HG03066 (cell line): ENCODE measurements around the gene SHLD2.
"Not testable (repeated sequence)": the region's sequence is repeated elsewhere in the genome, so short reads cannot be mapped to it uniquely, and the experiment has no call there.

Experiments
- ATAC-seq: cut with Tn5 transposase; IDR thresholded peaks from one replicate; pipeline ENCODE4 v1.9.1; 2021; ENCODE audit warnings: low read depth; ENCODE audit not compliant: unreplicated experiment

Gene SHLD2

GRCh38 chr10:87083576-87084290 lies 11.3 kb upstream of the SHLD2 start:
- peak; percentile 28 for ATAC-seq

- ATAC-seq = peak; percentile 73
Observed at GRCh38 chr10:87084291-87084782, 10.7 kb upstream of the SHLD2 start.

DNA sequence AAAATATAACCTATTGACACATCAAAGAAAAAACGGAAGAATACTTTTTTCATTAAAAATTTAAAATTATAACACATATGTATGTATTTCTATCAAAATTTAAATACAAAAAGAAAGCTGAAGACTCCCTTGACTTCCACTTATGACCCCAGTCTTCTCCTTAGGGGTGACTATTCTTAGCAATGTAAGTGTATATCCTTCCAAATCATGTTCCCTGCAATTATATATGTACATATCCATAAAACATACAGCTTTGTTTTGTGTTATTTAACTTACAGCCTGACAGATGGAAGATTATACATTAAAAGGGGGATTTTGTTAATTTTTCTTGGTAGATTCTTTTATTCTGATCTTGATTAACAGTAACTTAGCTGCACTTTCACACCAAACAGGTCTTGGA lies 9.5 kb upstream of the SHLD2 start:
- ATAC-seq = no peak

- ATAC-seq = no peak
Observed at GRCh38 chr10:87089746-87090145, 5.3 kb upstream of the SHLD2 start.

- no peak for ATAC-seq
Observed at GRCh38 chr10:87090779-87091178, 4.2 kb upstream of the SHLD2 start.

GRCh38 chr10:87092376-87092860 lies 2.6 kb upstream of the SHLD2 start:
- ATAC-seq = no peak

- ATAC-seq = no peak
Observed at GRCh38 chr10:87092861-87093631, 2.0 kb upstream of the SHLD2 start.

GRCh38 chr10:87093632-87094372 lies 1.2 kb upstream of the SHLD2 start:
- peak; percentile 22 for ATAC-seq

DNA sequence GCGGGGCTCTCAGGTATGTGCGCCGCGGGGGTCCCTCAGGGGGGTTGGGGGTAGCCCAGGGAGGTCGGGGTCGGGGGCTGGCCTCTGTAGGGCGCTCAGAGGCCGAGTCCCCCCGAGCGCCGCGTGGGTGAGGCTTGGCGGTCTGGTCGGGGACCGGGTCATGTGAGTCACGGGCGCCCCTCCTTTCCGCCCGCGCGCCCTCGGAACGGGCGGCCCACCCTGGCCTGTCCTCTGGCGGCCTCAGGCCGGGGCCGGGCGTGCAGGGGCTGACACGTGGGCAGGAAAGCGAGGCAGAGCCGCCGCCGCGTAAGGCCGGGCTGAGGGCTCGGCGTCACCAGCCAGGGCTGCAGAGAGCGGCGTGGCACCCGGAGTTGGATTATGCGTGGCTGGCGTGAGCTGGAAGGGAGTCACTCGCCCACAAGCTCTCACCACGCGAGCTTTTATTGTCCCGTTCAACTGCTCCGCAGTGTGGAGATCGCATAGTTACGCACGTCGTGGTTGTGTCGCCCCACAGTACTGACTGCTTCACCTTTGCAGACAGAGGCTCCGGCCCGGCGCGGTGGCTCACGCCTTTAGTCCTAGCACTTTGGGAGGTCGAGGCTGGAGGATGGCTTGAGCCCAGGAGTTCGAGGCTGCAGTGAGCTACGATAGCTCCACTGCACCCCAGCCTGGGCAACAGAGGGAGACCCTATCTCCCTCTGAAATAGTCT lies 385 bp downstream of the SHLD2 start:
- peak; percentile 50 for ATAC-seq

GRCh38 chr10:87101996-87102395 lies 7.0 kb downstream of the SHLD2 start:
- no peak for ATAC-seq

DNA sequence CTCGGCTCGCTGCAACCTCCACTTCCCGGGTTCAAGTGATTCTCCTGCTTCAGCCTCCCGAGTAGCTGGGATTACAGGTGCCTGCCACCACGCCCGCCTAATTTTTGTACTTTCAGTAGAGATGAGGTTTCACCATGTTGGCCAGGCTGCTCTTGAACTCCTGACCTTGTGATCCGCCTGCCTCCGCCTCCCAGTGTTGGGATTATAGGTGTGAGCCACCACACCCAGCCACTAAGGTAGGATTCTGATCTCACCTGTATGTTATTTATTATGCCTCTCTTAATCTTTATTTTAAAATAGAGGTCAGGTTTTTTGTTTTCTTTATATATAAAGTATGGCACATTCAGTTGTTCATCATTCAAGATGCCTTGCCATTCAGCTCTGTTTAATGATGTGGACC lies 9.7 kb downstream of the SHLD2 start:
- ATAC-seq = not testable (repeated sequence)

DNA sequence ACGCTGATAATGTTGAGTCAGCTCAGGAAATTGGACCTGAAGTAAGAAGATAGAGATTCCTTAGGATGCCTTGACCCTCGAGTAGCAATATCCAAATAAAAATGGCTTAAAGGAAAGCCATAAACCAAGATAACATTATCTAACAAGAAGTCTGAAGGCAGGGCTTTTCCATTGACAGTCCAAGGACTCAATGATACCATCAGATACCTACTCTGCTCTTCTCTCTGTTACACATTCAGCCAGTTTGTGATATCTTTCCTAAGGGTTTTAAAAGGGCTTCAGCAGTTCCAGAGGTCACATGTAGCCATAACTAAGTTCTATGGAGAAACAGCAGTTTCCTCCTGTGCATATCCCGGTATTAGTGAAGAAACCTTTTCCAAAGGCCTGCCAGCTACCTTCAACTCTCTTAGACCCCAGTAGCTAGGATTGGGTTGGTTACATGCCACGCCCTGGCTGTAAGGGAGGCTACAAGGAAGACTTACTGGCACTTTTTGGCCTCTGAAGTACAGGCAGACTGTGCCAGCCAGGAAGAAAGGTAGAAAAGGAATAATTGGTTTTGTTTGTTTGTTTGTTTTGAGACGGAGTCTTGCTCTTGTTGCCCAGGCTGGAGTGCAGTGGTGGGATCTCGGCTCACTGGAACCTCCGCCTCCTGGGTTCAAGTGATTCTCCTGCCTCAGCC lies 10.6 kb downstream of the SHLD2 start:
- ATAC-seq = no peak

- ATAC-seq = not testable (repeated sequence)
Observed at GRCh38 chr10:87118122-87118521, 23.1 kb downstream of the SHLD2 start.

DNA sequence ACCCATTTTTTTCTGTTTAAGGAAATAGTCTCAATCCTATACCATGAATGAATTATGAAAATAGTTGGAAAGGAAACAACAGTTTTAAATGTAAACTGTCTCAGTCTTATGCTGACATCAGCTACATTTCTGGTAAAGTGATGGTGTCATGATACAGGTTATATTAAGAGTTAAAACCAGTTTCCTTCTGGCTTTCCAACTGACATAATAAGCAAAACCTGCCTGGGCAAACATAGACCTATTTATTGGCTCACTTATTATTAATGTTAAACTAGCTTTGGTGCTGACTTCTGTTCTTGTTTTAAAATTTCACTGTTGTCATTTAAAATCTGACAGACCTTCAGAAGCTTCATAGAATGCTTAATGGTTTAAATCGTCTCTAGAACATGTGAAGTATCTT lies 24.0 kb downstream of the SHLD2 start:
- ATAC-seq = not testable (repeated sequence)

DNA sequence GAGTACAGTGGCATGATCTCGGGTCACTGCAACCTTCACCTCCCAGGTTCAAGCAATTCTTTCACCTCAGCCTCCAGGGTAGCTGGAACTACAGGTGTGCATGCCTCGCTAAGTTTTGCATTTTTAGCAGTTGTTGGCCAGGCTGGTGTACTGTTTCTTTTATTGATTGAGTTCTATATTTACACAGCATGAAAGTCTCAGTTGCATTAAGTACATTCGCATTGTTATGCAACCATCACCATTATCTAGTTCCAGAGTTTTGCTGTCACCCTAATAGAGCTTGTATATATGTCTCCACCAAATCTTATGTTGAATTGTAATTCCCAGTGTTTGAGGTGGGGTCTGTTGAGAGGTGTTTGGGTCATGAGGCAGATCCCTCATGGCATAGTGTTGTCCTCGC lies 28.3 kb downstream of the SHLD2 start:
- not testable (repeated sequence) for ATAC-seq

GRCh38 chr10:87127048-87127447 lies 32.0 kb downstream of the SHLD2 start:
- ATAC-seq = not testable (repeated sequence)

GRCh38 chr10:87127607-87128156 lies 32.7 kb downstream of the SHLD2 start:
- ATAC-seq = not testable (repeated sequence)

- ATAC-seq = not testable (repeated sequence)
Observed at GRCh38 chr10:87132176-87132575, 37.2 kb downstream of the SHLD2 start.

- ATAC-seq = not testable (repeated sequence)
Observed at GRCh38 chr10:87133936-87134335, 38.9 kb downstream of the SHLD2 start.
